Right renal cortex interstitium (tissue), 3 donors: Measurements from ENCODE around the gene TMED8. TPM values are rescaled to one million over a fixed set of nuclear protein-coding genes. Genes with fewer than 3 reads are reported as not detected.
"Not testable (repeated sequence)": the region's sequence is repeated elsewhere in the genome, so short reads cannot be mapped to it uniquely, and the experiment has no call there.

Experiments
- DNase-seq, 3 donors: peaks; one replicate each; pipeline ENCODE4 v3.0.0-alpha.2; 2013; ENCODE audit warnings: low read depth in 3 of 3, low spot score in 2 of 3
- polyA plus RNA-seq, 3 donors: library from polyadenylated mRNA; unstranded; fragments of 120-200 nt; gene quantifications; one replicate each; pipeline ENCODE4 v1.2.1, GENCODE V29; 2013; ENCODE audit not compliant: insufficient read length in 3 of 3

TMED8 gene
- 10 to 100 TPM; 21.4 to 22.5 (median 22.2) TPM for polyA plus RNA-seq

- peak; percentile 75 to 84 (median 81) for DNase-seq
These were observed at the start of gene TMED8, which contains the start of gene SAMD15 for GRCh38 chr14:77376771-77377501. TMED8 (minus strand) TSS chr14:77377094; CDS start chr14:77377053, 41 bp downstream. SAMD15 (plus strand) TSS chr14:77377379; CDS start chr14:77377419, 40 bp downstream.

GRCh38 chr14:77426396-77426795 is 49.5 kb upstream of the TMED8 start:
- no peak for DNase-seq

DNA sequence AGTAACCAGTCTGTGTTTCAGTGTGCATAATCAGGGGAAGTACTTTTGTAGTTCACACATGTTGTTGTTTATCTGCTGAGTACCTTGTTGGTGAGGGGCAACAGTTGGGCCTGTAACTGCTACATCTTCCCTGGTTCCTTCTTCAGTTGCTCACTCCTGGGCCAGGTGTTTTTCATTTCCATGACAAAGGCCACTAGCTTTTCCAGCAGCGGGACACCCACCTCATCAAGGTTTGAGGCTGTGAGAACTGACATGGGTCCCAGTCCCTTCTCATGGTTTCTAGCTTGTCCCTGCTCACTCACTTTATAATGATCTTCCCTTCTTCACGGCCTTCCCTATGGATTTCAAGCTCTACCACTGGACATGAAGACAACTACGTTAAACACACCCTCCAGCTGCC is 48.0 kb upstream of the TMED8 start:
- no peak for DNase-seq

DNA sequence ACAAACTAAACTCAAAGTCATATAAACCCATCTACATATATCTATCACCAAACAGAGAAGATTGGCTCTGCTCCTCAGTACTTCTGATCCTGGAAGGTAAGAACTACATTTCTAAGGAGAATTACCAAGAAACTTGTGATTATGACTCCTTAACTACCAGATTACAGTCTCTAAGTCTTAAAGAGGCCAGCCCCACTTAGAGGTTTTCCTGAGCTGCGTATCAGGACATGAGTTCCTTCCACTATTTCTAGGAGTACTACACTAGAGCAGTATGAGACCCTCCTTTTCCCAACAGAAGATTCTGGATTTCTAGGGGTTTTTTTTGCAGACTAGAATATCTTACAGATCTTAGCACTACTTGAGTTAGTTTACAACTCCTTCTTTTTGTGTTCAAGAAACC is 46.5 kb upstream of the TMED8 start, which contains the start of gene NOXRED1:
Gene NOXRED1, minus strand, starts transcription at position 101 of the 400 bp plus-strand sequence. CDS start 634 bp downstream, outside the sequence.
- DNase-seq: no peak

- DNase-seq: no peak
These were observed 44.3 kb upstream of the TMED8 start for GRCh38 chr14:77421201-77421600.

DNA sequence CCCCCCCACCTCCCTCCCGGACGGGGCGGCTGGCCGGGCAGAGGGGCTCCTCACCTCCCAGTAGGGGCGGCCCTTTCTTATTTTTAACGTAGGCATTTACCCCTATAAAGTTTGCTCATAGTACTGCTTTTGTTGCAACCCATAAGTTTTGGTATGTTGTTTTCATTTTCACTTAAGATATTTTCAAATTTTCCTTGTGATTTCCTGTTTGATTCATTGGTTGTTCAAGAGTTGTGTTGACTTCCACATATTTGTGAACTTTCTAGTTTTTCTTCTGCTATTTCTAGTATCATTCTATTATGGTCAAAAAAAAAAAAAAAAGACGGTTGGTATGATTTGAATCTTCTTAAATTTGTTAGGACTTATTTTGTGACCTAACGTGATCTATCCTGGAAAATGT is 39.9 kb upstream of the TMED8 start:
- no peak for DNase-seq

DNA sequence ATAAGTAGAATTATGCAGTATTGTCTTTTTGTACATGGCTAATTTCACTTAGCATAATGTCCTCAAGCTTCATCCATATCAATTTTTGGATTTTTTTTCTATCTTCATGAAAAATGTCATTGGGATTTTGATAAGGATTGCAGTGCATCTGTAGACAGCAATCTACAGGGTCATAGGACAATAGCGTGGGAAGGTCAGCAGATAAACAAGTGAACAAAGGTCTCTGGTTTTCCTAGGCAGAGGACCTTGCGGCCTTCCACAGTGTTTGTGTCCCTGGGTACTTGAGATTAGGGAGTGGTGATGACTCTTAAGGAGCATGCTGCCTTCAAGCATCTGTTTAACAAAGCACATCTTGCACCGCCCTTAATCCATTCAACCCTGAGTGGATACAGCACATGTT is 39.2 kb upstream of the TMED8 start:
- not testable (repeated sequence) for DNase-seq

DNA sequence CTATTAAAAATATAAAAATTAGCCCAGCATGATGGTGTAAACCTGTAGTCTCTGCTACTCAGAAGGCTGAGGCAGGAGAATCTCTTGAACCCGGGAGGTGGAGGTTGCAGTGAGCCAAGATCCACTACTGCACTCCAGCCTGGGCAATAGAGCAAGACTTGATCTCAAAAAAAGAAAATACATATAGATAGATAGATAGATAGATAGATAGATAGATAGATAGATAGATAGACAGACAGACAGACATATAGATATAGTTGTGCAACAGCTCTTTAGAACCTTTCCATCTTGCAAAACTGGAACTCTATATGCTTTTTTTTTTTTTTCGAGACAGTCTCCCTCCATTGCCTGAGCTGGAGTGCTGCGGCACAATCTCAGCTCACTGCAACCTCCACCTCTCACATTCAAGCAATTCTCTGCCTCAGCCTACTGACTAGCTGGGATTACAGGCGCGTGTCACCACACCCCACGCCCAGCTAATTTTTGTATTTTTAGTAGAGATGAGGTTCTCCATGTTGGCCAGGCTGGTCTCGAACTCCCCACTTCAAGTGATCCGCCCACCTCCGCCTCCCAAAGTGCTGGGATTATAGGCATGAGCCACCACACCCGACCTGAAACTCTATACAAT is 38.6 kb upstream of the TMED8 start:
- not testable (repeated sequence) for DNase-seq

- no peak for DNase-seq
These were observed 32.2 kb upstream of the TMED8 start for GRCh38 chr14:77409131-77409533.

- no peak for DNase-seq
These were observed 30.3 kb upstream of the TMED8 start for GRCh38 chr14:77407158-77407557.

- DNase-seq: no peak
These were observed 29.8 kb upstream of the TMED8 start for GRCh38 chr14:77406718-77407117.

GRCh38 chr14:77406086-77406485 is 29.2 kb upstream of the TMED8 start:
- no peak for DNase-seq

DNA sequence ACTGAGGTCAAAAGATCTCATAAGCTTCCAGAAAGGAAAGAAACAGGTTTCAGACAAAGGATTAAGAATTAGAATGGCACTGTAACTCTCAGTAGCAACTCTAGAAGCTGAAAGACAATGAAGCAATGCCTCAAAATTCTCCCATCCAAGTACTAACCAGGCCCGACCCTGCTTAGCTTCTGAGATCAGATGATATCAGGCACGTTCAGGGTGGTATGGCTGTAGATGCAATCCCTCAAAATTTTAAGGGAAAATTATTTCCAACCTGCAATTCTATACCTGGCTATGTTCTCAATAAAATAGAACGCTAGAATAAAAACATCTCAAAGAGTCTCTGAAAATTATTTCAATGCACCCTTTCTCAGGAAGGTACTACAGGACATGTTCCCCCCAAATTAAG is 26.9 kb upstream of the TMED8 start:
- DNase-seq: no peak

DNA sequence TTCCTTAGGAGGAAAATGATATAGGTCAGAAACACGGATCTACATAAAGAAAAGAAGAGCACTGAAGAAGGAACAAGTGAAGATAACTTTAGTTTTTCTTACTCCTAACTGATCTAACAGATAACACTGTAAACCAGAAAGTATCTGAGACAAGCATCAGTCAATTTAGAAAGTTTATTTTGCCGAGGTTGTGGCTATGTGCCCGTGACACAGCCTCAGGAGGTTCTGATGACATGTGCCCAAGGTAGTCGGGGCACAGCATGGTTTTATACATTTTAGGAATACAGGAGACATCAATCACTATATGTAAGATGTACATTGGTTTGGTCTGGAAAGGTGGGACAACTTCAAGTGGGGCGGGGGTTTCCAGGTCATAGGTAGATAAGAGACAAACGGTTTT is 23.3 kb upstream of the TMED8 start:
- DNase-seq: no peak

DNA sequence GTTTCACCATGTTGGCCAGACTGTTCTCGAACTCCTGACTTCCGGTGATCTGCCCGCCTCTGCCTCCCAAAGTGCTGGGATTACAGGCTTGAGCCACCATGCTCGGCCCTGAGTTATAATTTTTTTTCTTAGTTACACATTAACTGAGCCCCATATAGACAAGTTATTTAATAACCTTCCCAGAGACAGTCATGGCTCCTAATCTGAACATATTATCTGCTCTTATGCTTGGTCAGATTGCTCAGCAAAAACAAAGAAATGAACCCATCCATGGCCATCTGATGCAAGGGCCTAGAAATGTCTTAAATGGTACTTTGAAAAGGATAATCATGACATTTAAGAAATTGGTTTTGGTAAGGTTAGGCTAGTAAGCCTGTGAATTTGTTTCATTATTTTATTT is 13.3 kb upstream of the TMED8 start:
- no peak for DNase-seq

DNA sequence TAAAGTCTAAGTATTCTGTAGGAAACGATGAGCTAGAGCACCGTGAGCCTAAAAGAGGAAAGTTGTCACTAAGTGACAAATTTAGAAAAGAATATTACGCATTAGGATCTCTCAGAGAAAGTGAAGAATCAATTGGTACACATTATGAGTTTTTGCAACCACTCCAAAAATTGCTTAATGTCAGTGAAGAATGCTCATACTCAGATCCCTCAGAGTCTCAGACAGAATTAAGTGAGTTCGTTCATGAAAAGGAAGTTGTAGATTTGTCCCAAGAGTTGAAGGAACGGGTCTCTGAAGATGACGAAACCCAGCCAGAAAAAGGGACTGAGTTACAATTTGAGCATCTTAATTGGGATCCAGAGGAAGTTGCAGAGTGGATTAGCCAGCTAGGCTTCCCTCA is 1.8 kb upstream of the TMED8 start:
- DNase-seq: no peak

GRCh38 chr14:77377502-77377844 is 579 bp upstream of the TMED8 start:
- no peak for DNase-seq

DNA sequence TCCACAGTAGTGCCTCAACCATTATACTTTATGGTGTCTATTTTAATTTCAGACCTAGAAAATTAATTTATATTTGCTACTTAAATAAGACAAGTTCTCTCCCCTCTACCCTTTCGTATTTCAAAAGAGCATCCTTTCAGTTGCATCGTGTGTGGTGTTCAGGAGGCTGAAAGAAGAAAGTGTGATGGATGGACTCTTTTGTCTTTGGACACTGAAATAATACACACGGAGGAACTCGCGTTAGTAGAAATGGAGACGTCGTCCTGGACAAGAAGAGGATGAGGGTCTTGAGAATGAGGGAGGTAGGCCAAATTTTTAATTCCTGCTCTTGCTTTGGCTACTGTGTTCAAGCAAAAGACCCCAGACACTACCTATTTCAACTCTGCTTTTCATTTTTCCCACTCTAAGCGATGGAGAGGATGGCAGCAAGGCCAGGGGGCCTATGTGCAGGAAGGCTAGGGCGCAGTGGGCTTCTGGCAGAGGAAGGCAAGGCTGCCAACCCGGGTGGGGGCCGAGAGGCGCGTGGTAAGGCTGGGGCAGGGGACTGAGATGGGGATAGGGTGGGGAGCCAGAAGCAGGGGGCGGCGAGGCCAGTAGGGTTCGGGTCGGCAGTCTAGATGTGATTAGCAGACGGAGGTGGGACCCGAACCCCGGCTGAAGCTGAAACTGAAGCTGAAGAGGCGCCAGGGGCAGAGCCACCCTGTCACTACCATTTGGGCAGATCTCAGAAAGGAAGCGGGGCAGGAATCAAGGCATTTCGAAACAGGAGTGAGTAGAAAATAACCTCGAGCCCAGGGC is 722 bp downstream of the TMED8 start:
- DNase-seq: no peak

DNA sequence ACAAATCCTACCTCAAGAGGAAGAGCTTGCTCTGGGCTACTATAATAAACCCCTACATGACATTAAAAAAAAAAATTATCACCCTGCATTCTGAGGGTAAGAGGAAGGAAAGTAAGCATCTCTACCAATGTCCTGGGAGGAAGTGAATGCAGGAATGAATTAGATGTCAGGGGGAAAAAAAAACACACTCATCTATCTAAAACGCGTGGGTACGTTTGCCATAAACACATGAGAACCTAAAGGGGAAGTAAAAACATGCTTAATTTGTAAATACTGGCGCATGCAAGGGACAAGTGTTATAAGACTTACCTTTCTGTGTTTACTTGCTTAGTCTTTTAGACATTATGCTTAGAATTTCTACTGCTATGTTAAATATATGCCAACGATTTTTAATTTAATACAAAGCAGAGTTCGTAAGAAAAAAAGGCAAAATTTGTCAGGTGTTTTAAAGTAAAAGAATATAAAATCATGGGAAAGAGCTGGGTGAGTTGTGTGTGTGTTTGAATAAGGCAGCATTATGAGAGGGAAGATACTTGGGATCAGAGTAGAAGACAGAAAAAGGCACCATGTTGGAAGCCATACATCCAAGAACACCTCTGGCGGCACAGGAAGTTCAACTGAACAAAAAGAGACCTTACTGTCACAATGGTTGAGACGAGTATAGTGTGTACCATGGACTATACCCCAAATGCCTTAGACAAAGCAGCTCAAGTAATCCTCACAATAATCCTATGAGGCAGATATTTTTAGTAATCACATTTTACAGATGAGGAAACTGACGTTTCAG is 1.5 kb downstream of the TMED8 start:
- no peak for DNase-seq

- DNase-seq: no peak
These were observed 4.5 kb downstream of the TMED8 start for GRCh38 chr14:77372304-77372841.
